Measurements from ENCODE around the gene UBN2. TPM values are rescaled to one million over a fixed set of nuclear protein-coding genes. Genes with fewer than 3 reads are reported as not detected.
"Not testable (repeated sequence)": the region's sequence is repeated elsewhere in the genome, so short reads cannot be mapped to it uniquely, and the experiment has no call there.

UBN2 gene
- total and polyA plus RNA-seq, 2 of the 13 experiments (the other 11 are each of a cell fraction or from before 2014, with no cell fraction given) = 5.6 to 5.7 TPM

- ATAC-seq; H3K4me1 ChIP-seq (ENCODE audit: insufficient read depth, low read length); H3K9me3 ChIP-seq (ENCODE audit: low read length); H3K4me3 ChIP-seq (replicated peaks in 1 of 3; ENCODE audit: insufficient read depth in 1 of 3, low read depth in 2 of 3, low read length in 3 of 3); H3K27ac ChIP-seq (ENCODE audit: extremely low read length, insufficient read depth, low read length); in situ Hi-C loops (cut with HindIII; ENCODE audit: extremely low pct_ligation_motif_present, low pct_unique_long_range_greater_than_20kb); FAIRE-seq; intact Hi-C loops (cut with micrococcal nuclease; ENCODE audit: unreplicated experiment); H4K20me1 ChIP-seq (ENCODE audit: insufficient read depth, low read length); POLR2A ChIA-PET; H3K9ac ChIP-seq (ENCODE audit: insufficient read depth, low read depth, low read length); H3K27me3 ChIP-seq (ENCODE audit: control insufficient read depth in 1 of 2, insufficient read depth in 2 of 2, low read length in 2 of 2); DNase-seq (ENCODE audit: low spot score); H3K4me2 ChIP-seq (ENCODE audit: low read depth, low read length); H3K79me2 ChIP-seq (ENCODE audit: insufficient read depth, low read length); BruUV-seq (replicated peaks); H3K36me3 ChIP-seq (replicated peaks in 1 of 2; ENCODE audit: control insufficient read depth in 1 of 2, insufficient read depth in 2 of 2, low read length in 2 of 2); H2AFZ ChIP-seq (ENCODE audit: low read length); CTCF ChIA-PET (ENCODE audit: low intra/inter-chr PET ratio, low total read pairs): not testable (repeated sequence)
- 87% methylated on average over 8 of the region's 8 CpGs for WGBS (ENCODE audit: low lambda C conversion rate)
Measured at GRCh38 chr7:139226988-139227488, 4.0 kb upstream of the UBN2 start.

GRCh38 chr7:139230023-139230422 is 1.0 kb upstream of the UBN2 start:
- H2AFZ ChIP-seq (ENCODE audit: low read length) = peak overlapping the region; percentile 22
- ATAC-seq (no peak), DNase-seq (ENCODE audit: low spot score) (peak; percentile 13), FAIRE-seq (no peak)
- intact Hi-C loops (cut with micrococcal nuclease; ENCODE audit: unreplicated experiment) = loop anchor here (2.0 to 10.0 kb wide), 2 partner anchors 97 to 105 kb away; a partner anchor contains a TSS
- H3K4me2 ChIP-seq (ENCODE audit: low read depth, low read length) = peak overlapping the region; percentile 82
- peak overlapping the region; percentile 92 for H3K9ac ChIP-seq (ENCODE audit: insufficient read depth, low read depth, low read length)
- H4K20me1 ChIP-seq (ENCODE audit: insufficient read depth, low read length) = no peaks in the 10 kb centered on the region
- peak overlapping the region; percentile 79 to 98 (median 95); a peak in 5 of 6 replicates for H3K4me3 ChIP-seq (replicated peaks in 1 of 3; ENCODE audit: insufficient read depth in 1 of 3, low read depth in 2 of 3, low read length in 3 of 3)
- no TSS peak for BruUV-seq (replicated peaks)
- ChIA-PET POLR2A (interaction anchor here (1.0 to 3.3 kb wide), 3 partner anchors 97 to 130 kb away, joined by 4 to 10 read pairs (median 6); partner anchors contain the start of gene LUC7L2), CTCF (ENCODE audit: low intra/inter-chr PET ratio, low total read pairs) (no interaction called here)
- H3K27me3 ChIP-seq (ENCODE audit: control insufficient read depth in 1 of 2, insufficient read depth in 2 of 2, low read length in 2 of 2) = no peaks in the 10 kb centered on the region
- no peaks in the 10 kb centered on the region for H3K36me3 ChIP-seq (replicated peaks in 1 of 2; ENCODE audit: control insufficient read depth in 1 of 2, insufficient read depth in 2 of 2, low read length in 2 of 2)
- no peak overlapping the region for H3K27ac ChIP-seq (ENCODE audit: extremely low read length, insufficient read depth, low read length)
- no peaks in the 10 kb centered on the region for H3K9me3 ChIP-seq (ENCODE audit: low read length)
- H3K79me2 ChIP-seq (ENCODE audit: insufficient read depth, low read length) = peaks cover 31% of the 10 kb centered on the region
- WGBS (ENCODE audit: low lambda C conversion rate) = 11% methylated on average over 8 of the region's 8 CpGs
- peaks cover 25% of the 10 kb centered on the region for H3K4me1 ChIP-seq (ENCODE audit: insufficient read depth, low read length)
- in situ Hi-C loops (cut with HindIII; ENCODE audit: extremely low pct_ligation_motif_present, low pct_unique_long_range_greater_than_20kb) = no loop called here
- TF ChIP-seq YY1 (IDR thresholded peaks at IDR 0.05; ENCODE audit: insufficient read depth, insufficient replicate concordance, low read depth, low read length) (peak; percentile 59), ATF7 (IDR thresholded peaks at IDR 0.05) (peak; percentile 98), ATF7 (CRISPR knock-in tag; IDR thresholded peaks at IDR 0.05) (no peak), HNF4A (CRISPR knock-in tag; IDR thresholded peaks at IDR 0.05) (peak; percentile 33; the same call in 1 of the 2 replicates), NCOA1 (CRISPR knock-in tag; IDR thresholded peaks at IDR 0.05) (no peak), NCOA5 (CRISPR knock-in tag; IDR thresholded peaks at IDR 0.05) (no peak), ZBTB21 (CRISPR knock-in tag; IDR thresholded peaks at IDR 0.05) (peak; percentile 38; the same call in 1 of the 2 replicates), CREB1 (IDR thresholded peaks at IDR 0.05) (peak; percentile 96), CREB1 (CRISPR knock-in tag; IDR thresholded peaks at IDR 0.05) (no peak), HNF4G (IDR thresholded peaks at IDR 0.05; ENCODE audit: borderline replicate concordance, low read depth, low read length) (peak; percentile 26; the same call in 1 of the 2 replicates), HNF4G (CRISPR knock-in tag; IDR thresholded peaks at IDR 0.05; ENCODE audit: borderline replicate concordance, low read depth) (no peak), ZNF816 (CRISPR knock-in tag; IDR thresholded peaks at IDR 0.05; ENCODE audit: borderline replicate concordance) (0 out of 2 replicates have a peak, but pooled peaks have one; percentile 29), SALL1 (CRISPR knock-in tag; IDR thresholded peaks at IDR 0.05) (no peak), RBFOX2 (IDR thresholded peaks at IDR 0.05; ENCODE audit: low read depth, low read length) (no peak), ATF1 (CRISPR knock-in tag; IDR thresholded peaks at IDR 0.05) (0 out of 2 replicates have a peak, but pooled peaks have one; percentile 20), XBP1 (CRISPR knock-in tag; IDR thresholded peaks at IDR 0.05) (no peak), ETS1 (CRISPR knock-in tag; IDR thresholded peaks at IDR 0.05) (no peak), ZFYVE20 (CRISPR knock-in tag; IDR thresholded peaks at IDR 0.05; ENCODE audit: borderline replicate concordance, low read depth) (no peak)
